Stimulated activated CD4-positive, alpha-beta T cell treated with anti-CD3 and anti-CD28 coated beads, Interleukin-1b, Interleukin-23, amount 100 ng/mL, for 48 hours (primary cell): ENCODE data around the gene KCNK5.
A peak's percentile ranks its signal among the peaks of the same experiment; 100 is the strongest.

ENCODE experiments used
- DNase-seq: peaks from one replicate; pipeline ENCODE4 v3.0.0-alpha.2; 2020

KCNK5 gene

GRCh38 chr6:39170389-39170788 is 58.9 kb downstream of the KCNK5 start:
- no peak for DNase-seq

- DNase-seq = no peak
Measured at GRCh38 chr6:39169448-39170344, 59.6 kb downstream of the KCNK5 start.

GRCh38 chr6:39167866-39168625 is 61.2 kb downstream of the KCNK5 start:
- DNase-seq = no peak

- DNase-seq = no peak
Measured at GRCh38 chr6:39167321-39167720, 62.0 kb downstream of the KCNK5 start.

- DNase-seq = no peak
Measured at GRCh38 chr6:39166912-39167290, 62.4 kb downstream of the KCNK5 start.

GRCh38 chr6:39166189-39166911 is 62.9 kb downstream of the KCNK5 start:
- peak; percentile 86 for DNase-seq

- no peak for DNase-seq
Measured at GRCh38 chr6:39157511-39157910, 71.8 kb downstream of the KCNK5 start.

GRCh38 chr6:39156801-39157200 is 72.5 kb downstream of the KCNK5 start:
- no peak for DNase-seq

- no peak for DNase-seq
Measured at GRCh38 chr6:39154705-39155104, 74.6 kb downstream of the KCNK5 start.

- peak; percentile 53 for DNase-seq
Measured at GRCh38 chr6:39153766-39154397, 75.4 kb downstream of the KCNK5 start.

- DNase-seq = no peak
Measured at GRCh38 chr6:39152262-39152661, 77.0 kb downstream of the KCNK5 start.

- DNase-seq = no peak
Measured at GRCh38 chr6:39151211-39151610, 78.1 kb downstream of the KCNK5 start.

- no peak for DNase-seq
Measured at GRCh38 chr6:39144481-39145173, 84.6 kb downstream of the KCNK5 start.

GRCh38 chr6:39143238-39143930 is 85.9 kb downstream of the KCNK5 start:
- no peak for DNase-seq

- DNase-seq = no peak
Measured at GRCh38 chr6:39140556-39141167, 88.6 kb downstream of the KCNK5 start.
